Natural killer cell (primary cell): ENCODE data around the gene ACBD4. TPM values are rescaled to one million over a fixed set of nuclear protein-coding genes. Genes with fewer than 3 reads are reported as not detected.

Experiments
- ATAC-seq, 3 donors: fragments of 150-1000 bp in 2 of 3; fragments of 200-7000 bp in 1 of 3; cut with Tn5 transposase; 1 replicate in 1 of 3; 2 replicates in 2 of 3; pipeline ENCODE4 v1.10.0; 2021; ENCODE audit warnings: mild to moderate bottlenecking in 2 of 3, moderate library complexity in 2 of 3
- DNase-seq, 2 donors: peaks; one replicate each; pipeline versions ENCODE4 v3.0.0 to v3.0.0-alpha.2; 2013 to 2021; ENCODE audit warnings: mixed read lengths in 1 of 2
- H3K27ac ChIP-seq: one replicate; pipeline ENCODE4 v1.5.1; 2013; ENCODE audit warnings: mild to moderate bottlenecking, low read length
- H3K27me3 ChIP-seq: one replicate; pipeline ENCODE4 v1.6.1; 2013; ENCODE audit warnings: low read length; ENCODE audit not compliant: control insufficient read depth, insufficient read depth
- H3K36me3 ChIP-seq: one replicate; pipeline ENCODE4 v1.6.1; 2013; ENCODE audit warnings: low read length; ENCODE audit not compliant: control insufficient read depth, insufficient read depth
- H3K4me1 ChIP-seq: one replicate; pipeline ENCODE4 v1.6.1; 2013; ENCODE audit warnings: low read length; ENCODE audit not compliant: control insufficient read depth, insufficient read depth
- H3K4me3 ChIP-seq: one replicate; pipeline ENCODE4 v1.5.1; 2013; ENCODE audit warnings: low read length
- H3K9me3 ChIP-seq: one replicate; pipeline ENCODE4 v1.6.1; 2013; ENCODE audit warnings: low read length; ENCODE audit not compliant: control insufficient read depth, insufficient read depth
- H3K27ac Mint-ChIP-seq, 2 donors: one replicate each; pipeline ENCODE4 v1.8.0; 2022; ENCODE audit warnings: mild to moderate bottlenecking in 2 of 2, mixed read lengths in 2 of 2, moderate library complexity in 1 of 2
- H3K27me3 Mint-ChIP-seq, 2 donors: one replicate each; pipeline ENCODE4 v1.8.0; 2022; ENCODE audit warnings: low read depth in 2 of 2, mixed read lengths in 2 of 2
- H3K36me3 Mint-ChIP-seq: one replicate; pipeline ENCODE4 v1.8.0; 2022; ENCODE audit warnings: mixed read lengths
- H3K4me1 Mint-ChIP-seq, 2 donors: one replicate each; pipeline ENCODE4 v1.8.0; 2022; ENCODE audit warnings: mixed read lengths in 2 of 2
- H3K4me3 Mint-ChIP-seq: one replicate; pipeline ENCODE4 v1.8.0; 2022; ENCODE audit warnings: mild to moderate bottlenecking, moderate library complexity, mixed read lengths
- H3K9me3 Mint-ChIP-seq, 2 donors: one replicate each; pipeline ENCODE4 v1.8.0; 2022; ENCODE audit warnings: mixed read lengths in 2 of 2
- WGBS: methylation state at CpG from one replicate; pipeline ENCODE4 v1.1.7; 2013; ENCODE audit warnings: missing lambda C conversion rate; ENCODE audit not compliant: insufficient coverage; 5-methylcytosine and 5-hydroxymethylcytosine counted together
- intact Hi-C: fragments of 100-400 bp; cut with micrococcal nuclease; formaldehyde crosslinking; loops from one replicate; pipeline ENCODE4 v1.14.2; 2022
- total RNA-seq, 4 donors: library from RNA; stranded (reverse); fragments of 120-200 nt in 1 of 4; gene quantifications; one replicate each; pipeline versions ENCODE4 v1.2.3 to v1.2.4, GENCODE V29; 2013 to 2022
- TF ChIP-seq, protein P1 (sequence below): fragments of 200-600 bp; IDR thresholded peaks from one replicate; pipeline ENCODE4 v1.8.0; 2022; ENCODE audit warnings: antibody characterized with exemption

Gene ACBD4
- total RNA-seq, 3 donors from 2014 or later (not counting 1 experiment from before 2014, with no cell fraction given): 12.0 to 15.9 (median 14.2) TPM

DNA sequence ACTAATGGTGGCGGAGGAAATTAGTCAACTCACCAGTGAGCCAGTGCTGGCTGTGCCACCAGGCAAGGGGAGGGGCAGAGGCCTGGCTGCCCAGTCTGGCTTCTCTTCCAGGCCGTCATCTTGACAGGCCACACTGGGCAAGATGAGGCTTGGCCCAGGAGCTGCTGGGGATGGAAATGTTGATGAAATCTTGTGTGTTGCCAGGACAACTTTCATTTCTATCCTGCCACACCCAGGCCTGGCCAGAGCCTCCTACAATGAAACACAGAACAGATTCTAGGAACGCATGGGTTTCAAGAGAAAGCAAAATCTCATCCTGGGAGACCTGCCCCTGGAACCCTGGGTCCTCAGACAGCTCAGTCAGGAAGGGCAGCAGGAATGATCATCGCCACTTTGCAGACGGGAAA is 35.4 kb downstream of the ACBD4 start:
- DNase-seq (no peak), ATAC-seq (no peak)
- Histone ChIP-seq H3K9me3 (no peaks in the 10 kb centered on the region), H3K27me3 (no peaks in the 10 kb centered on the region), H3K4me3 (no peak overlapping the region), H3K27ac (peak overlapping the region; percentile 88), H3K4me1 (peaks cover 40% of the 10 kb centered on the region), H3K36me3 (no peaks in the 10 kb centered on the region)
- intact Hi-C loops: no loop called here
- Mint-ChIP-seq H3K27me3 (no peaks in the 10 kb centered on the region), H3K9me3 (no peaks in the 10 kb centered on the region), H3K4me3 (peak overlapping the region; percentile 78), H3K4me1 (peaks cover 22 to 41% of the 10 kb centered on the region in 2 donors), H3K36me3 (no peaks in the 10 kb centered on the region), H3K27ac (peak overlapping the region; percentile 90 to 94)
- 60% methylated on average over 5 of the region's 5 CpGs for WGBS
- TF ChIP-seq, protein P1, sequence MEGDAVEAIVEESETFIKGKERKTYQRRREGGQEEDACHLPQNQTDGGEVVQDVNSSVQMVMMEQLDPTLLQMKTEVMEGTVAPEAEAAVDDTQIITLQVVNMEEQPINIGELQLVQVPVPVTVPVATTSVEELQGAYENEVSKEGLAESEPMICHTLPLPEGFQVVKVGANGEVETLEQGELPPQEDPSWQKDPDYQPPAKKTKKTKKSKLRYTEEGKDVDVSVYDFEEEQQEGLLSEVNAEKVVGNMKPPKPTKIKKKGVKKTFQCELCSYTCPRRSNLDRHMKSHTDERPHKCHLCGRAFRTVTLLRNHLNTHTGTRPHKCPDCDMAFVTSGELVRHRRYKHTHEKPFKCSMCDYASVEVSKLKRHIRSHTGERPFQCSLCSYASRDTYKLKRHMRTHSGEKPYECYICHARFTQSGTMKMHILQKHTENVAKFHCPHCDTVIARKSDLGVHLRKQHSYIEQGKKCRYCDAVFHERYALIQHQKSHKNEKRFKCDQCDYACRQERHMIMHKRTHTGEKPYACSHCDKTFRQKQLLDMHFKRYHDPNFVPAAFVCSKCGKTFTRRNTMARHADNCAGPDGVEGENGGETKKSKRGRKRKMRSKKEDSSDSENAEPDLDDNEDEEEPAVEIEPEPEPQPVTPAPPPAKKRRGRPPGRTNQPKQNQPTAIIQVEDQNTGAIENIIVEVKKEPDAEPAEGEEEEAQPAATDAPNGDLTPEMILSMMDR: no peak

GRCh38 chr17:45171338-45172231 is 36.1 kb downstream of the ACBD4 start:
- Histone ChIP-seq H3K4me1 (peaks cover 40% of the 10 kb centered on the region), H3K9me3 (no peaks in the 10 kb centered on the region), H3K27ac (peak overlapping the region; percentile 88), H3K27me3 (no peaks in the 10 kb centered on the region), H3K36me3 (no peaks in the 10 kb centered on the region), H3K4me3 (no peak overlapping the region)
- 76% methylated on average over 20 of the region's 20 CpGs for WGBS
- DNase-seq: no peak
- H3K27ac Mint-ChIP-seq: peak overlapping the region; percentile 90 to 94
- no peak for ATAC-seq
- no peaks in the 10 kb centered on the region for H3K27me3 Mint-ChIP-seq
- peaks cover 22 to 41% of the 10 kb centered on the region in 2 donors for H3K4me1 Mint-ChIP-seq
- intact Hi-C loops: no loop called here
- no peaks in the 10 kb centered on the region for H3K36me3 Mint-ChIP-seq
- TF ChIP-seq, protein P1: no peak
- H3K9me3 Mint-ChIP-seq: no peaks in the 10 kb centered on the region
- H3K4me3 Mint-ChIP-seq: peak overlapping the region; percentile 78

DNA sequence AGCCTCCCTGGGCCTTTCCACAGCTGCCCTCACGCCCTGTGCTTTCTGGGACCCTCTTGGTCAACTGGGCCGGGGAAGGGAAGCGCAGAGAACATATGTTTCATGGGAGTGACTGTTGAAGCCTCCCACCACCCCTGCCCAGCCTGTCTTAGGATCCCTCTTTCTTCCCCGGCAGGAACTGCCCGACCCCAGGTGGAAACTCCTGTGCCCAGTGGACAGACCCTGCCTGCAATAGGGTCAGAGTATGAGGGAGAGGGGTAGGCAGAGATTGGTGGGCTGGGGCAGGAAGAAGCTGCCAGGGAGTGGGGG is 36.7 kb downstream of the ACBD4 start:
- Histone ChIP-seq H3K36me3 (no peaks in the 10 kb centered on the region), H3K4me3 (no peak overlapping the region), H3K27me3 (no peaks in the 10 kb centered on the region), H3K4me1 (peaks cover 40% of the 10 kb centered on the region), H3K9me3 (no peaks in the 10 kb centered on the region), H3K27ac (peak overlapping the region; percentile 88)
- no peaks in the 10 kb centered on the region for H3K36me3 Mint-ChIP-seq
- no peaks in the 10 kb centered on the region for H3K9me3 Mint-ChIP-seq
- intact Hi-C loops: no loop called here
- peaks cover 22 to 41% of the 10 kb centered on the region in 2 donors for H3K4me1 Mint-ChIP-seq
- H3K27me3 Mint-ChIP-seq: no peaks in the 10 kb centered on the region
- DNase-seq (no peak), ATAC-seq (no peak)
- TF ChIP-seq, protein P1: no peak
- peak overlapping the region; percentile 90 to 94 for H3K27ac Mint-ChIP-seq
- peak overlapping the region; percentile 78 for H3K4me3 Mint-ChIP-seq
- 97% methylated on average over 5 of the region's 5 CpGs for WGBS
